HG03571 (cell line): ENCODE measurements around the gene AK8.
"Not testable (repeated sequence)": the region's sequence is repeated elsewhere in the genome, so short reads cannot be mapped to it uniquely, and the experiment has no call there.

Experiments
- ATAC-seq: cut with Tn5 transposase; IDR thresholded peaks from one replicate; pipeline ENCODE4 v1.9.1; 2021; ENCODE audit not compliant: unreplicated experiment

The AK8 gene

GRCh38 chr9:132722564-132723065 lies 155.5 kb downstream of the AK8 start:
- no peak for ATAC-seq

GRCh38 chr9:132721661-132722060 lies 156.4 kb downstream of the AK8 start:
- no peak for ATAC-seq

GRCh38 chr9:132718381-132718928 lies 159.6 kb downstream of the AK8 start:
- ATAC-seq: not testable (repeated sequence)

GRCh38 chr9:132717326-132717945 lies 160.6 kb downstream of the AK8 start:
- ATAC-seq: no peak

- ATAC-seq: no peak
Observed at GRCh38 chr9:132716007-132716406, 162.1 kb downstream of the AK8 start.

- no peak for ATAC-seq
Observed at GRCh38 chr9:132712753-132713152, 165.3 kb downstream of the AK8 start.

GRCh38 chr9:132711846-132712245 lies 166.2 kb downstream of the AK8 start:
- no peak for ATAC-seq

GRCh38 chr9:132711152-132711551 lies 166.9 kb downstream of the AK8 start:
- ATAC-seq: not testable (repeated sequence)

GRCh38 chr9:132710333-132710732 lies 167.8 kb downstream of the AK8 start:
- ATAC-seq: no peak

GRCh38 chr9:132708769-132709430 lies 169.2 kb downstream of the AK8 start:
- ATAC-seq: no peak

GRCh38 chr9:132708239-132708638 lies 169.8 kb downstream of the AK8 start:
- ATAC-seq: no peak

- no peak for ATAC-seq
Observed at GRCh38 chr9:132703336-132703735, 174.7 kb downstream of the AK8 start.

- no peak for ATAC-seq
Observed at GRCh38 chr9:132702254-132702653, 175.8 kb downstream of the AK8 start.

- ATAC-seq: no peak
Observed at GRCh38 chr9:132699956-132700355, 178.1 kb downstream of the AK8 start.

- no peak for ATAC-seq
Observed at GRCh38 chr9:132698989-132699388, 179.1 kb downstream of the AK8 start.

- ATAC-seq: no peak
Observed at GRCh38 chr9:132697230-132697629, 180.9 kb downstream of the AK8 start.

GRCh38 chr9:132694144-132694543 lies 183.9 kb downstream of the AK8 start:
- no peak for ATAC-seq

GRCh38 chr9:132690696-132691095 lies 187.4 kb downstream of the AK8 start:
- ATAC-seq: no peak

GRCh38 chr9:132683873-132684272 lies 194.2 kb downstream of the AK8 start:
- no peak for ATAC-seq

GRCh38 chr9:132681561-132681960 lies 196.5 kb downstream of the AK8 start:
- ATAC-seq: no peak

- ATAC-seq: no peak
Observed at GRCh38 chr9:132679946-132680625, 198.0 kb downstream of the AK8 start.

- ATAC-seq: no peak
Observed at GRCh38 chr9:132677976-132678375, 200.1 kb downstream of the AK8 start.
